NCI-H526 (cell line): ENCODE results near the gene RCBTB2.
"Not testable (repeated sequence)": the region's sequence is repeated elsewhere in the genome, so short reads cannot be mapped to it uniquely, and the experiment has no call there.

Experiments used
- DNase-seq, 2 experiments: peaks; one replicate each; lab custom pipeline; 2025; lab: John Stamatoyannopoulos, UW

The RCBTB2 gene

DNA sequence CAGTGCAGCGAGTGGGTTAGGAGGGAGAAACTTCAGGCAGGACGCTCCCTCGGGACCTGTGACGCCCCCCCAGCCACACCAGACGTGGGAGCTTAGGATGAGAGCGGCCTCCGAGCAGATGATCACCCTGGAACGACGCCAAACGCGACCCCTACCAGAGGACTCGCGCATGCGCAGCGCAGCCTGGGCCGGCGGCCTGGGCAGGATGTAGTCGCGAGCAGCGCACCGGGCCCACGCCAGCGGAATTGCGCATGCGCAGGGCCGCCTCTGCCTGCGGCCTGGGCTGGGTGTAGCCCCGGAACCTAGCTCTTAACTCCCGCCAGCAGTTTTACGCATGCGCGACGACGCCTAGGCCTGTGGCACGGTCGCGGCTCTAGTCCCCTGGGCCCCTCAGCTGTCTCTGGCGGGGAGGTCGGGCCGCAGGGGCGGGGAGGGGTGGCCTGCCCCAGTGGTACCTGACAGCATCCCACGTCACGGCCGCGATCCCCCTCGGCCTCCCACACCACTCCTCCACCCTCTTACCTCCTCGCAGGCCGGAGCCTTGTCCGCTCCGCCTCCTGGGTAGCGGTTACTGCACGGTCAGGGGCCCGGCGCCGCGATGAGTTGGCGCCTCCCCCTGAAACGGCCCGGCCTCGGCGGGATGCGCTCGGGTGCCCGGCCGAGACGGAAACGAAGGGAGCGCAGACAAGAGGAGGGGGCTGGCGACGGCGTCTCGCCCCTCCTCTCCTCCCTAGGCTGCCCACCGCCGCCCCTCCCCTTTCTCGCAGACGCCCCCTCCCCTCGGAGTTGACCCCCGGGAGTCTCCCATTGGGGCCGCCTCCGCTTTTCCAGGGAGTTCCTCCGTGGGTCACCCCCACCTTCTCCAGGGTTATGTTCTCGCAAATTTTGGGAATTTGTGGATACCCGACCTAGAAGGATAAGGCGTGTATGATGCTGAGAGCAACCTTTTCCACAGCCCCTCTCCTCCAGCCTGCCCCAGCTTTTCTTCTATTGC is at the start of gene RCBTB2:
TSS of gene RCBTB2 (minus strand) at position 575 of the 994 bp plus-strand sequence. CDS start 11,141 bp downstream, outside the sequence.
- DNase-seq, result peak; percentile 96 to 99

DNA sequence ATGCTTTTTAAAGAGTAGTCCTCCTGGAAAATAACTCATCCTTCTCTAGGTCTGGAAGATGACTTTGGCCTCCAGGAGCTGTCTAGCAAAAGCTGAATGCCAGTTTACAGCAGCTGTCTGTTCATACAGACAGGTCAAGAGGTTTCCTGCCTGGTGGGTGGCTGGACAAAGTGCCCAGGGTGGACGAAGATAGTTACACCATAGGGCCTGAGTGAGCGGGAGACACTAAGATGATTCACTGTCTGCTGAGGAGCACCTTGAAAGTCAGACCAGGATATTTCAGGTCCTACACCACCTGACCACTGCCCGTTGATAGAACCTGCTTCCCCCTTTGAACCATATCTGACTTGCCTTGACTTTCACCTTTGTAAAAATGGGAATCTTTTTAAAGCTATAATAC is 49.2 kb upstream of the RCBTB2 start:
- no peak for DNase-seq

DNA sequence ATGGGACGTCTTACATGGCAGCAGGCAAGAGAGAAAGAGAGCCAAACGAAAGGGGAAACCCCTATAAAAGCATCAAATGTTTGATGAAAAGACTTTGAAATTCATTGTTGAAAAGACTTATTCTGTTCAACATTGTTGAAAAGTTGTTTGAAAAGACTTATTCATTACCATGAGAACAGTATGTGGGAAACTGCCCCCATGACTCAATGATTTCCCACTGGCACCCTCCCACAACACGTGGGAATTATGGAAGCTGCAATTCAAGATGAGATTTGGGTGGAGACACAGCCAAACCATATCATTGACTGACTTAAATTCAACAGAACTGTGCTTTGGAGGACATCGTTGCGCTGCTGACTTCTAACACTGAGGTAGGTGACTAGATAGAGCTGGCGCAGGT is 48.0 kb upstream of the RCBTB2 start:
- no peak for DNase-seq

DNA sequence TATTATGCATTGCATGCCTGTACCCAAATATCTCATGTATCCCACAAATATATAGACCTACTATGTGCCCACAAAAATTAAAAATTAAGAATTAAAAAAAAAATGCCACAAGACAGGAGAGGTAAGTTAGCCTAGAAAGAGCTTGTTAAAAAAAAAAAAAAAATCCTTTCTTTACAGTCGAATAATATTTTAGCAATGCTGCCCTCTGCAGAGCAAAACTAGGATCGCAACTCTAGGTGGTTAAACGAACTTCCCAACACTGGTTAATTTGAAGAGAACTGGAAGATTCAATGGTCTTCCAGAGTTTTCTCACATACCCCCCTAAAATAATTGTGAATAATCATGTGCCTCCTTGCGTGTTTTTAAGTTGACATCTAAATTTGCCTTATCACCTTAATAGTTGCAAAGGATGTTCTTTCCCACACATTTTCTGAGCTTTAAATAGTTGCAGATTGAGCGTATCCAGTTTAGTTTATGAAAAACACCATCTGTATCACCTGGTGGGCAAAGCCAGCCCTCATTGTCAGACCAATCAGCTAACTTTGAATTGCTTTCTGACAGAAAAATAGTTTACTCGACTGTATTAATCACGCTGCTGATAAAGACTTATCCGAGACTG is 47.4 kb upstream of the RCBTB2 start:
- peak; percentile 52 to 83 for DNase-seq

DNA sequence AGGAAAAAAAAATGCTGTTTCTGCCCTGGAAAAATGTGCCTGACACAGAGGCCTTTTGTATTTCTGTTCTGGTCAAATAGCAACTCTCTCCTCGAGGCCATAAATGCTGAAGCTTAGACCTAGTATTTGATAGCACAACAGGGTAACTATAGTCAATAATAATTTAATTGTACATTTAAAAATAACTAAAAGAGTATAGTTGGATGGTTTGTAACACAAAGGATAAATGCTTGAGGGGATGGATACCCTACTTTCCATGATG is 47.0 kb upstream of the RCBTB2 start:
- not testable (repeated sequence) for DNase-seq

DNA sequence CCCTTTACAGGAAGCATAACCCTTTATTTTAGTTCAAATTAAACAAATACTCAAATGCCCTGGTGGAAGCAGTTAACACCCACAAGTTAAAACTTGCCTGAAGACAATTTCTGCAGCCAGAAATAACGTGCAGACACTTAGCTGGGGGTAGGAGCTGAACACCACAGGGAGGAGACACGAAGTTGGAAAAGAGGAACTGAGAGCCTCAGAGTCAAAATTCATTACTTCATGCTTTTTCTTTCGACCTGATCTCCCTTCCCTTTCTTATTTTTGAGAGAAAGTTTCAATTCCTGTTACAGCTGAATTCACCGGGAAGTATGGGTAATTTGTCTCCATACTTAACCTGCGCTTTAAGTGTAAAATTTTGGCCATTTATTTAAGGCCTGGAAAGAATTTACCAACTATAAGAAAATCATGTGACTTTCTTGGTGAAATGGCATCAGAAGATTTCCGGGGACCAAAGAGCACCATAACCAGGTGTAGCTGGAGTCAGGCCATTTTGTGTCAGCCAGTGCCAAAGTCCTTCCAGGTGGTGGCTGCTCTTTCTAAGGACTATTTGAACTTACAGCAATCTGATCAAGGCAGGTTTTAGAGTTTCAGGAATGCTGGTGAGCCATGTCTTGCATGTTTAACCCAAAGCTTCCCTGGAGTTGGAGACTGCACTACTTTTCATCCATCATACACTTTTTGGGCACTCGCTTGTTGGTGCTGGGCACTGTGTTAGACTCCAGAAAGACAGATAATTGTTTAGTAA is 46.5 kb upstream of the RCBTB2 start:
- no peak for DNase-seq

DNA sequence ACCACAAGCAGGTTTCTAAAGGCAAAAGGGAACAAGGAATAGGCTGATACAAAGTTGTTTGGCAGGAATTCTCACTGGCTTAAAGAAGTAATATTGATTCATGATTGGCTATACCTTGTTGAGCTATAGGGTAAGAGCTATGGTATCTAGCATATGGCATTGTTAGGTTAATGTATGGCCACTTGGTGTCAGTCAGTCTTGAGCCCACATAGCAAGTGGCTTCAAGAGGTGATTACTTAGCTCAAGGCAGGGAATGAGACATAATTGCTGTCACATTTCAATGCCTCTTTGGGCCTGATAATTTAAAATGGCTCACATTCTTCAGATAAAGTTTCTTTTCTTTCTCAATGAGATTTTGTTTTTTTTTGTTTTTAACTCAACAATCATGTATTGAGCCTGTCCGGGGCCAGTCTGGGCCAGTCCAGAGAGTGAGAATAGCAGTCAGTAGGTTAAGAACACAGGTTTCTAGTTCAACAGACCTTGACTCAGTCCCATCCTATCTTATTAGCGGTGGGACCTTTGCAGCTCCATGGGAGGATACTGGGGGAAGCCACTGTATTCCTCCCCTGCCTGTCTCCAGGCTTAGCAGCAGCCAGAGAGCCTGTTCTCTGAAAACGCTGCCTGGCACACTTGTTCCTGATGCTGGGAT is 45.8 kb upstream of the RCBTB2 start:
- no peak for DNase-seq

DNA sequence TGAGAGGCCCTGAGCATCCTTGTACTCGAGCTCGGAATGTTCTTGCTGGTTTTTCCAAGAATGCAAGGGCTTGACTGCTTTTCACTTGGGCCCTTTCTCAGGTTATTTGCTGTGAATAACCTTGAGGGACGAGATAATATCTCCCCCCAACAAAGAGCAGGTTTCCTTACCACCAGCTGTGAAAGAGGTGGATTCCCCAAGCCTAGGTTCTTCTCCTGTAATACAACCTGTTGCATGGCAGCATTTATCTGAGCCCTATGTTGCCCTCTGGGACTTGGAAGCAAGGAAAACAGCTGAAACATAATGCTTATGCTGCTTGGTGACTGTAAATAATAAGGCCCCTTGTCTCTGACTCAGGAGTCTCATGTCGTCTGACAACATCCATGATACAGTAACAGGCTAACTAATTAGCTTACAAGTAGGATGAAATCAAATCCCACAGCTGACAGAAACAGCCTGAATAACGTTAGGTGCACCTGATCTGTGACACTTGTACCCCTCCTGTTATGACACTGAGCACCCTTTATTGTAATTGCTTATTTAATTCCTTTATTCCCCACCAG is 43.6 kb upstream of the RCBTB2 start:
- no peak for DNase-seq

DNA sequence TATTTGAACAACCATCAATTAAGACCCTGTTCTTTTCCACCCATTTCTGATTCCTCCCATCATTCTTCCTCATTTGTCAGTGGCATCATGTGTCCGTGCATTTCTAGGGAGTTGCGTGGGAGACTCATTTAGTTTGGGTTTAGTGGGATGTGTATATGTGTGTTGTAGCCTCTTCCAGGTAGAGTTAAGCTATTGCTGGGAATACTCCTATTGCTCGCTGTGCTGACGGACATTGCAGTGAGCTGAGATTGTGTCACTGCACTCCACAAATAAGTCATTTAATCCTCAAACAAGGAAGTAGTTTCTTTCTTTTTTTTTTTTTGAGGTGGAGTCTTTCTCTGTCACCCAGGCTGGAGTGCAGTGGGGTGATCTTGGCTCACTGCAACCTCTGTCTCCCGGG is 42.2 kb upstream of the RCBTB2 start:
- no peak for DNase-seq

DNA sequence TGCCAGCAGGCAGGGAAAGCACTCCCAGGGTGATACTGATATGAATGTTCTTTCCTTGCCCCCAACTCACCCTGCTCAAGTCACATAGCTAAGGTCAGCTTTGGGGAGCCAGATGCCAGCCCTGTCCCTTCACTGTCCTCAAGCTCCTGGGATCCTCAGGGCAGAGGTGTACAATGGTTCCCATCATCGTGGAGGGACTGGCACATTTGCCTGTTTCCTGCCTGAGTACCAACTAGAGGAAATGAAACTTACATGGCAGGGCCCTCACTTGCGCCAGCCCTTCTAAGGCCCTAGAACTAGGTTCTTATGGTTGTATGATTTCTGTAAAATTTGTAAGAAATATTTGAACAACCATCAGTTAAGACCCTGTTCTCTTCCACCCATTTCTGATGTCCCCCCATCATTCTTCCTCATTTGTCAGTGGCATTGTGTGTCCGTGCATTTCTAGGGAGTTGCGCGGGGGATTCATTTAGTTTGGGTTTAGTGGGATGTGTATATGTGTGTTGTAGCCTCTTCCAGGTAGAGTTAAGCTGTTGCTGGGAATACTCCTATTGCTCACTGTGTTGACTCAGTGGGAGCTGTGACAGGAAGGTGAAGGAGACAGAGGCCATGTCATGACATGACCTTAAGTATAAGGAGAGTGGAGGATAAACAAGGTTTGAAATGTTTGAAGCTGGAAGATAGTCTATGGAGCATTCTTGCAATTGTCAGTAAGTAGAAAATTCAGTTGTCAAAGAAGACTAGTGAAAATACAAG is 41.3 kb upstream of the RCBTB2 start:
- DNase-seq, result no peak

DNA sequence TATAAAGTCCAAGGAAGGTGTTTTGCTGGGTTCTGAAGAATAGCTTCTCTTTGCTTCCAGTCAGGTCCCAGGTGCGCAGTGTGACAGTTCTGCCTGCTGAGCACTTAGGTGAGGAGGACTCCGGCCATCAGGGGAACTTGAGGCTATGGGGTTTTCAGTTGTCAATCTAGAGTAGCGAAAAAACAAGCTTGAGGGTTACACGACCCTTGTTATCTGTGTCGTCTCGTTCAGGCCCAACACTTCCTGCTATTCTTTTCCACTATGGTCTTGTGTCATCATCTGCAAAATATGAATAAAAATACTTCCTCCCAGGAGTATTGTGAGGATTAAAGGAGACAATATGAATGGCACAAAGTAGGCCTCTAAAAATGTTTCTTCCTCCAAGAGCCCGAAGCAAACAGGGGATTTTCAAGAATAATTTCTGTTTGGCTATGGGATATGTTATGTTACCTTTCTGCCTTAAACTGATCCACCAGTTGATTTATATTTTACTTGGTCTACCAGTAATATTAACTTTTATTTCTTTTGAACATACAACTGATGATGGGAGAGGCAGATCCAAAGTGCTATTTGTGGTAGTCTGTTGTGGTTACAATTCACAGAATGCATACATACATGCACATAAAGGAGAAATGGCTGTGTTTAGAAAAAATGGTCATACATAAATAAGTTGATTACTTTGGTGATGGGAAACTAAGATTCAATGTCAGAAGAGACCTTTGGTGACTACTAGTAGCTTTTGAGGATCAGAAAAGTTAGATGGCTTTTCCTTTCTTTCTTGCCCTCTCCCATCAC is 40.5 kb upstream of the RCBTB2 start:
- DNase-seq, result no peak

DNA sequence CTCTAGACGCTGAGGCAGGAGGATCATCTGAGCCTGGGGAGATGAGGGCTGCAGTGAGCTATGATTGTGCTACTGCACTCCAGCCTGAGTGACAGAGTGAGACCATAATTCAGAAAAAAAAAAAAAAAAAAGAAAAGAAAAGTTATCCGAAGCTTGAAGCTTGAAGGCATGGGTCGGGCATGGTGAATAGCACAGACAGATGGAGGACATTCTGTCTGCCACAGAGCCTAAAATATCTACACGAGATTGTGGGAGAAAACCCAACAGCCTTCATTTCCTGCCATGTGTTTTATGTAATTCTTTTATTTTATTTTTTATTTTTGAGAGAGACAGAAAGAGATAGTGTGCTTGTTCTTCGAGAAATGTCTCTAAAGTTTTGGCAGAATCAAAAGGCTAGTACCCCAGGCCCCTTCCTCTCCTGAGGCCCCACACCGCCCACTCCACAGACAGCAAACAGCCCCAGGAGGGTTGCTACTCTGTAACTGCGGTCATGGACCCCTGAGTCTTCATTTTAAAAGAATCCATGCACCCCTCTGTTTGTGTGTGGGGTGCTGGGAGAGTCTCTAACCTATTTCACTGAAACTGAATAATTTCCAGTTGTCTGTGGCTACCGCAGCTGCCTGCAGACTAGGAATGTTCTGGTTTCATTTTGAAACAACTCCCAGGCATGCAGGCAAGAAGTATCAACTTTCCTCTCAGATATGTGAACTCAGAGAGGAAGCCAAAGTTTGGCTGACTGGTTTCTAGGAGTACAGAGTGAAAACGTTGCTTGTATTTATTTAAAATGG is 38.4 kb upstream of the RCBTB2 start:
- no peak for DNase-seq

DNA sequence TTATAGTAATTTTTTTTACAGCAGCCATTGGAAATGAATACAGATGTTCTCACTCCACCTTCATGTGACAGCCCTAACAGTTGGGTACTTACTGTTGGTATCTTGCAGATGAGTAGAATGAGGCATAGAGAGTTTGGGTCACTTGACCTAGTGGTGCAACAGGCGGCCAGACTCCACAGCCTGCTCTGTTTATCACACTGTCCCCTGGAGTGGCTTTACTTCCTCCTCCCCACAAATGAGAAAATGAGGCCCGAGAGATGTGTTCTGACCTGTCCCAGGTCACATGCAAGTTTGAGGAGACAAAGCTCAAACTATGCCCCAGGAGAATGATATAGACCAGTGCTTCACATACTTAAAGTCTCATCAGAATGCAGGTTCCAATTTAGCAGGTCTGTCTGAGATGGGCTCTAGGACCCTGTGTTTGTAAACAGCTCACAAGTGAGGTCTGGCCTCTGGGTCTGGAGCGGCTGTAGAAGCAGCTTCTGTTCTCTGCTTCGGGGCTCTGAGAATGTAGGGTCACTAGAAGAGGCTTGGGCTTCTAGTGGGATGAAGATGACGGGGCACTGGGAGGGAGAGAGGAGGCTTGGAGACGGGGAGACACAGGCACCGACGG is 37.4 kb upstream of the RCBTB2 start:
- DNase-seq, result no peak

DNA sequence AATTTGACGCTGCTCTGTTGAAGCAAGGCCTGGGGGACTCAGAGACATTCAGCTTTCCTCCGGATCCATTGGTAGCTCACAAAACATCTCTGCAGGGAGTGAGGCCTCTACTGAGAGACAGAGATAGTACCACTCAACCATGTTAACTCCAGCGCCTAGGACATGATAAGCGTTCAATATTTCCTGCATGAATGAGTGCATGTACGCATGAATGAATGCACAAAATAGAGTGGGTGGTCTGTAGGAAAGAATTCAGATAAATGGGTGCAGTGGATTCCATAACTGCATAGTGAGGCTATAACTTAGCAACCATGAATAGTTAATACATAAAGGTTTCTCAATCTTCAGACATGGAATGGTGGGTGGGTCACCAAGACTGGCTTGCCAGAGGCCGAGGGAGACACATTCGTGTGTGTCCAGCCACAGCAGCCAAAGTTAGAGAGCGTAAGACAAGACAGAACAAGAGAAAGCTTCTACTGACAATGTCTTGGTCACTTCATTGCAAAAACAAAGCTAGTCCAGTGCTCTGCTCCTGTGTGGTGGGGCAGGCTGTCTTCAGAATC is 36.3 kb upstream of the RCBTB2 start:
- DNase-seq, result no peak

DNA sequence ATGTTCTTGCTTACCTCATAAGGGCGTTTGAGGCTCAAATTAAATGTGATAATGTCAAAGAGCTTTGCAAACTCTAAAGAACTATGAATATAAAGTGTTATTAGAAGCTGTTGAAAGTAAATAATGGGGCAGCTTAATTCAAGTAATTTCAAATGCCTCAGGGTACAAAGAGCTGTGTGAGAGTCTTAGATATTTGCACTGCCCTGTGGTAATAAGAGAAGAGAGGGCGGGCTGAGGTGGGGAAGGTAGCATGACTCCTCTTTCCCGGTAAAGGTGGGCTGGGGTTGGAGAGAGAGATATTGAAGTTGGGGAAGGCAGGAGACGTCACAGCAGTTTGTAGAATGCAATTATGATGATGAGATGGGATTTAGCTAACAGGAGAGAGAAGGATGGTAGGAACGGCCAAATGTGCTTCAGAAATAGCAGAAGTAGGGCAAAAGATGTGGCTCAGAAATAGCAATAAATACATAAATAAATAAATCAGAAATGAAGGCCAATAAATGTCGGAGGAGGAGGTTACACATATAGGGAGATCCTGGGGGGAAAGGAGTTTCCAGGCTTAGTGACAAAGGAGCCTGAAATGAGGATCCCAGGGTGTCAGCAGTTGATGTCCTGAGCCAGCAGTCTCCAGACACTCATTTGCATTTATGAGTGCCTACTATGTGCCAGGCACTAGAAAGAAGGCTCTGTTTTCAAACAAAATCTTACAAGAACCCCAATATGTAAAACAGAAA is 35.7 kb upstream of the RCBTB2 start:
- no peak for DNase-seq

DNA sequence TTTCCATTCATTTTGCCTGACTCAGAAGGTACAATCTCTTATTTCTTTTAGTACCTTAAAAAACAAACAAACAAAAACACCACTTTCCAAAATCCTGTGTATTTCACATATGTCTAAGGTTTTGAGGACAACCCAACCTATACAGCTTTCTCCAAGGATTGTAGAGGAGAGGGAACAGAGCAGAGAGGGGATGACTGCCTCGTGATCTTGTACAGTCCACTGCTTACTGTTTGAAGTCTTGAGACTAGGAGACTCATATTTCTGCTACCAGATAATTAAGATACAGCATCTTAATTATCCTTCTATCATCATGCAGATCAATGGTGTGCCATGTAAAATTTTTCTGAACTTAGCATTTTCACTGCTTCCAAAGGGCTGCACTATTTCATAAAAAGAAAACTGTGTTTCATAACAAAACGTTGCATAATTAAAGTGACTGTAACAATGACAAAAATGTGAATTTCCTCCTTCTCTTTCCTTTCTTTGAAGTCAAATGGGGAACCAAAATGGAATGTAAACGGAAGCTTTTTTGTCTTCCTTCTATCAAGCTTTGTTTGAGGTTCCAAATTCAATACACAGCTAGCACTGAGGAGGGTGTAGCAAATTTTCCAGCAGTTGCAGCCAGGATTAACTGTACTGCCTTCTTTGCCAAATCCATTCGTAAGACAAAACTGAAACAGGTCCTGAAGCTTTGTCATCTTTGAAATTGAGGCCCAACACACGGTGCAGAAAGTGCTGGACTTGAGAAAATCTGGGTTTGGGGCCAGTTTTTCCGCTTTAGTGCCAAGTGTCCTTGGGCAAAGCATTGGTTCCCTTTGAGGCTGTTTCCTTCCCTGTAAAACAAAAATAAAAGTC is 34.9 kb upstream of the RCBTB2 start:
- DNase-seq, result no peak

DNA sequence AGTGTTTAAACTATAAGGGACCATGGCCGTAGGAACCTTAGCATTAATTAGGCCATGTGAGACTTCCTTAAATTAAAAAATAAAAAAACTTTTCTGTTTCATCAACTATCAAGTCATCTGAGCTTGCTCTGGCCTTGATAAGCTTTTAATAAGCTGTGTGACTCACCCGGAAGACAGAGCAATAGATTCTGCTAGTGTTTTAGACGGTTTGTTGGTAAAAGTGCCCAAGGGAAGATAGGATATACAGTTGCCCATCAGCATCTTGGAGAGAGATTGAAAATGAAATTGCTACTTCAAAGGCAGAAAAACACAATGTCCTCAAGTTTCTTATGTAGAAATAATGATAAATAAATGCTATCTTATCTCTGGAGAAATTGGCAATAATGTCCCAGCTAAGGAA is 31.2 kb upstream of the RCBTB2 start:
- no peak for DNase-seq
